MCF 10A (cell line): ENCODE data around the gene MAGEA4. TPM values are rescaled to one million over a fixed set of nuclear protein-coding genes. Genes with fewer than 3 reads are reported as not detected.

Source experiments
- Bru-seq: library from RNA; stranded (reverse); fragments of 400-500 nt; gene quantifications from one replicate; lab custom pipeline; 2021; lab: Mats Ljungman, UMichigan
- BruChase-seq, 2 experiments: library from RNA; stranded (reverse); fragments of 400-500 nt; gene quantifications; one replicate each; lab custom pipeline; 2021; lab: Mats Ljungman, UMichigan
- BruUV-seq: library from RNA; stranded (reverse); fragments of 400-500 nt; replicated peaks from 2 replicates; lab custom pipeline; 2021; lab: Mats Ljungman, UMichigan
- CTCF ChIA-PET: fragments of 300-600 bp; sonication (Branson Sonifier 250); formaldehyde crosslinking; extraction: SDS; loops from one replicate; lab custom pipeline; 2021; ENCODE audit warnings: antibody characterized with exemption, inconsistent platforms; lab: Yijun Ruan, JAX
- POLR2A ChIA-PET: fragments of 300-600, 350-650 bp; sonication (Branson Sonifier 250); formaldehyde crosslinking; extraction: SDS; loops from one replicate; lab custom pipeline; 2020; ENCODE audit warnings: antibody characterized with exemption, inconsistent platforms; lab: Yijun Ruan, JAX
- DNase-seq: peaks from one replicate; pipeline ENCODE4 v3.0.0-alpha.2; 2018; ENCODE audit not compliant: unreplicated experiment
- H3K27ac Mint-ChIP-seq: one replicate; pipeline ENCODE4 v1.8.0; 2022; ENCODE audit warnings: mild to moderate bottlenecking, low read depth, mixed read lengths; ENCODE audit not compliant: unreplicated experiment
- H3K27me3 Mint-ChIP-seq: one replicate; pipeline ENCODE4 v1.8.0; 2022; ENCODE audit warnings: mixed read lengths; ENCODE audit not compliant: insufficient read depth, unreplicated experiment
- H3K36me3 Mint-ChIP-seq: one replicate; pipeline ENCODE4 v1.8.0; 2022; ENCODE audit warnings: mild to moderate bottlenecking, moderate library complexity, mixed read lengths; ENCODE audit not compliant: insufficient read depth, unreplicated experiment
- H3K4me1 Mint-ChIP-seq: one replicate; pipeline ENCODE4 v1.8.0; 2022; ENCODE audit warnings: mixed read lengths; ENCODE audit not compliant: insufficient read depth, unreplicated experiment
- H3K4me3 Mint-ChIP-seq: one replicate; pipeline ENCODE4 v1.8.0; 2022; ENCODE audit warnings: mild to moderate bottlenecking, moderate library complexity, mixed read lengths; ENCODE audit not compliant: unreplicated experiment
- H3K9me3 Mint-ChIP-seq: one replicate; pipeline ENCODE4 v1.8.0; 2022; ENCODE audit warnings: mixed read lengths; ENCODE audit not compliant: unreplicated experiment
- CTCF ChIP-seq: fragments of 200-600 bp; IDR thresholded peaks from one replicate; pipeline ENCODE4 v1.8.0; 2022; ENCODE audit warnings: antibody characterized with exemption, mild to moderate bottlenecking; ENCODE audit not compliant: unreplicated experiment
- intact Hi-C: fragments of 100-400 bp; cut with micrococcal nuclease; formaldehyde crosslinking; loops from 2 replicates; pipeline ENCODE4 v1.14.1; 2022
- long read RNA-seq: library from polyadenylated mRNA; stranded (forward); transcript quantifications from one replicate; pipeline ENCODE4 v2.0.0, GENCODE V29; 2022
- total RNA-seq: library from RNA; stranded (reverse); gene quantifications from 2 replicates; pipeline ENCODE4 v1.2.3, GENCODE V29; 2022

MAGEA4 gene
- not detected in 2 replicates for total RNA-seq
- Bru-seq, nascent RNA = not detected
- BruChase-seq, experiment 1, labeled RNA remaining after a 6-hour chase = not detected
- BruChase-seq, experiment 2, labeled RNA remaining after a 2-hour chase = not detected
- long read RNA-seq = 0 reads

GRCh38 chrX:151912780-151913179, at the start of gene MAGEA4:
MAGEA4 (plus strand) TSS chrX:151912889; CDS start chrX:151923665, 10,776 bp downstream.
- ChIA-PET CTCF (interaction anchor here (0.6 kb wide), 1 partner anchor 364 kb away, joined by 3 read pairs; no protein-coding TSS in a partner anchor), POLR2A (no interaction called here)
- H3K27ac Mint-ChIP-seq = no peak within 1 kb of the TSS
- intact Hi-C loops = no loop called here
- H3K9me3 Mint-ChIP-seq = no peaks in the 10 kb centered on the region
- no peaks in the 10 kb centered on the region for H3K27me3 Mint-ChIP-seq
- H3K4me3 Mint-ChIP-seq = no peak within 1 kb of the TSS
- DNase-seq = no peak
- H3K36me3 Mint-ChIP-seq = no peaks in the 10 kb centered on the region
- no peaks in the 10 kb centered on the region for H3K4me1 Mint-ChIP-seq
- no TSS peak for BruUV-seq
- no peak for TF ChIP-seq CTCF

GRCh38 chrX:151870602-151871001, 42.1 kb upstream of the MAGEA4 start:
- peak overlapping the region; percentile 30 for H3K4me3 Mint-ChIP-seq
- CTCF ChIA-PET = interaction anchor here (1.2 to 1.9 kb wide), 2 partner anchors 10 to 45 kb away, joined by 4 to 7 read pairs; no protein-coding TSS in a partner anchor
- H3K27ac Mint-ChIP-seq = no peak overlapping the region
- H3K36me3 Mint-ChIP-seq = no peaks in the 10 kb centered on the region
- POLR2A ChIA-PET = interaction anchor here (0.9 to 1.2 kb wide), 4 partner anchors 11 to 44 kb away, joined by 3 to 11 read pairs (median 6); no protein-coding TSS in a partner anchor
- peak; percentile 85 for DNase-seq
- BruUV-seq = no TSS peak
- intact Hi-C loops = loop anchor here (1.0 kb wide), 1 partner anchor 114 kb away; no protein-coding TSS in a partner anchor
- peaks cover 19% of the 10 kb centered on the region for H3K4me1 Mint-ChIP-seq
- TF ChIP-seq CTCF = no peak
- H3K27me3 Mint-ChIP-seq = no peaks in the 10 kb centered on the region
- H3K9me3 Mint-ChIP-seq = peaks cover 50% of the 10 kb centered on the region

- Mint-ChIP-seq H3K9me3 (peaks cover 55% of the 10 kb centered on the region), H3K36me3 (no peaks in the 10 kb centered on the region), H3K4me3 (peak overlapping the region; percentile 30), H3K4me1 (peaks cover 19% of the 10 kb centered on the region), H3K27me3 (no peaks in the 10 kb centered on the region), H3K27ac (no peak overlapping the region)
- DNase-seq = peak; percentile 94
- no TSS peak for BruUV-seq
- TF ChIP-seq CTCF = no peak
- CTCF ChIA-PET = interaction anchor here (0.6 to 1.9 kb wide), 4 partner anchors 10 to 950 kb away, joined by 3 to 7 read pairs (median 4); no protein-coding TSS in a partner anchor
- POLR2A ChIA-PET = interaction anchor here (0.5 to 1.2 kb wide), 6 partner anchors 12 to 698 kb away, joined by 3 to 11 read pairs (median 4); no protein-coding TSS in a partner anchor
- intact Hi-C loops = loop anchor here (1.0 kb wide), 1 partner anchor 113 kb away; no protein-coding TSS in a partner anchor
Measured at GRCh38 chrX:151871244-151871643, 41.4 kb upstream of the MAGEA4 start.

- DNase-seq = peak; percentile 15
- Mint-ChIP-seq H3K36me3 (no peaks in the 10 kb centered on the region), H3K27me3 (no peaks in the 10 kb centered on the region), H3K4me3 (no peak overlapping the region), H3K9me3 (peaks cover 43% of the 10 kb centered on the region), H3K4me1 (peaks cover 19% of the 10 kb centered on the region), H3K27ac (no peak overlapping the region)
- CTCF ChIA-PET = no interaction called here
- no peak for TF ChIP-seq CTCF
- POLR2A ChIA-PET = no interaction called here
- BruUV-seq = no TSS peak
- intact Hi-C loops = no loop called here
Measured at GRCh38 chrX:151873096-151873495, 39.6 kb upstream of the MAGEA4 start.
